Kidney epithelial cell (primary cell): ENCODE measurements around the gene GPX7. TPM values are rescaled to one million over a fixed set of nuclear protein-coding genes. Genes with fewer than 3 reads are reported as not detected.

Source experiments
- DNase-seq: peaks from one replicate; pipeline ENCODE4 v3.0.0-alpha.2; 2010; ENCODE audit warnings: low read depth
- H3K27me3 ChIP-seq: 2 replicates; pipeline ENCODE4 v1.6.0; 2011; ENCODE audit warnings: low read length; ENCODE audit not compliant: control insufficient read depth, insufficient read depth
- H3K36me3 ChIP-seq: 2 replicates; pipeline ENCODE4 v1.5.1; 2011; ENCODE audit warnings: low read length; ENCODE audit not compliant: control insufficient read depth, insufficient read depth
- H3K4me3 ChIP-seq: 2 replicates; pipeline ENCODE4 v1.5.1; 2011; ENCODE audit warnings: low read depth, mild to moderate bottlenecking, control low read depth, low read length
- total RNA-seq: library from RNA; depleted of rRNA; stranded (reverse); fragments of >200 nt; gene quantifications from 2 replicates; pipeline ENCODE4 v1.2.3, GENCODE V29; 2015
- TF ChIP-seq, protein P1 (sequence below): IDR thresholded peaks from 2 replicates; pipeline ENCODE4 v1.5.1; 2011; ENCODE audit warnings: mild to moderate bottlenecking, moderate library complexity, low read length, control low read depth, inconsistent platforms; ENCODE audit not compliant: insufficient read depth, poor library complexity, severe bottlenecking

Gene GPX7
- 33.1 and 52.8 TPM in 2 replicates for total RNA-seq

DNA sequence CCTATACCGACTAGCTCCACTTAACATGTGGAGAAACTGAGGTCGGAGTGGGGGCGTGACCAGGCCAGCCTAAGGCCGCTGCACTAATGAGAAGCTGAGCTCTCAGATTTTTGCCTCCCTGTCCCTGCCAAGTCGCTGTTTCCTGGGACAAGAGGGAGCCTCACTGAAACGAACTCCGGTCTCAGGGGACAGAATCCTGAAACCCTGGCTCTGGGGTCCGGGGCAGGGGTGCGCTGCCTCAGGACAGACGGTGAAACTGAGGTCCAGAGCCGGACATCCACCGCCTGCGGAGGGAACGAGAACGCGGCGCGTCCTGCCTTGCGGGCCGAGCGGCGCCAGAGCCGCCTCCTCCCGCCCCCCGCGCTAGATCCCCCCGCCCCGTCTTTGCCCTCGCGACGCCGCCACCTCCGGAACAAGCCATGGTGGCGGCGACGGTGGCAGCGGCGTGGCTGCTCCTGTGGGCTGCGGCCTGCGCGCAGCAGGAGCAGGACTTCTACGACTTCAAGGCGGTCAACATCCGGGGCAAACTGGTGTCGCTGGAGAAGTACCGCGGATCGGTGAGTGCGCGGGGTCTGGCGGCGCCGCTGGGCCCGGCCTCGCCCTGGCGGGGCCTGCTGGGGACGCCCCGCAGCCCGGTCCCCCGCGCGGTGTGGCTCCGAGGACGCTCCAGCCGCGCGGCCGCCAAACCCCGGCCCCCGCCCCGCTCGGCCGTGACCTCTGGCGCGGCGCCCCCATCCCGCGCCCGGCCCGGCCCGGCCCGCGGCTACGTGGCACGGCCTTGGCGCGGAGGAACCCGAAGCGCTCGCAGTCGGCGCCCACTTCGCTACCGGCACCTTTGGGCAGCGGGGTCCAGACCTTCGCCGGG is at the start of gene GPX7:
TSS of gene GPX7 (plus strand) at position 381 of the 865 bp plus-strand sequence. CDS start at position 420, 39 bp downstream.
- no peaks in the 10 kb centered on the region for H3K27me3 ChIP-seq
- no peaks in the 10 kb centered on the region for H3K36me3 ChIP-seq
- H3K4me3 ChIP-seq, result peak within 1 kb of the TSS; percentile 55
- TF ChIP-seq, protein P1, sequence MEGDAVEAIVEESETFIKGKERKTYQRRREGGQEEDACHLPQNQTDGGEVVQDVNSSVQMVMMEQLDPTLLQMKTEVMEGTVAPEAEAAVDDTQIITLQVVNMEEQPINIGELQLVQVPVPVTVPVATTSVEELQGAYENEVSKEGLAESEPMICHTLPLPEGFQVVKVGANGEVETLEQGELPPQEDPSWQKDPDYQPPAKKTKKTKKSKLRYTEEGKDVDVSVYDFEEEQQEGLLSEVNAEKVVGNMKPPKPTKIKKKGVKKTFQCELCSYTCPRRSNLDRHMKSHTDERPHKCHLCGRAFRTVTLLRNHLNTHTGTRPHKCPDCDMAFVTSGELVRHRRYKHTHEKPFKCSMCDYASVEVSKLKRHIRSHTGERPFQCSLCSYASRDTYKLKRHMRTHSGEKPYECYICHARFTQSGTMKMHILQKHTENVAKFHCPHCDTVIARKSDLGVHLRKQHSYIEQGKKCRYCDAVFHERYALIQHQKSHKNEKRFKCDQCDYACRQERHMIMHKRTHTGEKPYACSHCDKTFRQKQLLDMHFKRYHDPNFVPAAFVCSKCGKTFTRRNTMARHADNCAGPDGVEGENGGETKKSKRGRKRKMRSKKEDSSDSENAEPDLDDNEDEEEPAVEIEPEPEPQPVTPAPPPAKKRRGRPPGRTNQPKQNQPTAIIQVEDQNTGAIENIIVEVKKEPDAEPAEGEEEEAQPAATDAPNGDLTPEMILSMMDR, result no peak
- DNase-seq, result no peak

DNA sequence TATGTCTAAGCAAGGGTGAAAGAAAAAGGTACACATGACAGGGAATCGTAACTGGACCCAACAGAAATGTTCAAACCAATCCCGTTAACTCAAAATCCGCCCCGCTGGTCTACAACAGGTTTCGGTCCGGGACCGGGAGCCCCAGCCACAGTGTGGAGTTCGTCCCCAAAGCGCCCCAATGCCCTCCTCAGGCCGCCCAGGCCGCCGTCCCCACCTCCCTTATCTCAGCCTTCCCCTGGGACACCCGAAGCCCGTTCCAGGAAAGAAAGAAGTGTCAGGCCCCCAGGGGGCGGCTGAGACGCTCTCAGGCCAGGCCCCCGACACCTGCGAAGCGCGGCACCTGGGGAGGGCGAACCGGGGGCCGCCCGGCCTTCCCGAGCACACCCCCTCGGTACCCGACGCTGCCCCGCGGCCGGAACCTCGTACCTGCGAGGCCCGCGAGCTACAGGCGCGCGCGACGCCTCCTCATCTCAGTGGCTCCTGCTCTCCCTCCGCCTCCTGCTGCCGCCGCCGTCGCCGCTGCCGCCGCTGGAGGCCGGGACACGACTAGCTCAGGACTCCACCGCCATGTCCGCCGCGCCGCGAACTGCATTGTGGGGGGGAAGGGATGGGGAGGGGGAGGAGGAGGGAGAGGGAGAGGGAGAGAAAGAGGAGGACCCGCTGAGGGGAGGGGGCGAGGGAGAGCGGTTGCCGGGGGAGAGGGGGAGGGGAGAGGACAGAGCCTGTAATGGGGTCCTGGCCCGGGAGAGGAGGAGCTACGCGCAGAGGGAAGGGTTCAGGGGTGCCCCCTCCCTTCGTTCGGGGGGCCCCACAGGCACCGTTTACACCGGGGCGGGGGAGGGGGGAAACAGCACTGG is 49.4 kb upstream of the GPX7 start, which contains the start of gene TUT4:
TSS of gene TUT4 (minus strand) at position 588 of the 857 bp plus-strand sequence. CDS start 26,812 bp downstream, outside the sequence.
- TF ChIP-seq, protein P1, result no peak
- no peaks in the 10 kb centered on the region for H3K27me3 ChIP-seq
- peak within 1 kb of the TSS; percentile 93 for H3K4me3 ChIP-seq
- no peak for DNase-seq
- H3K36me3 ChIP-seq, result no peaks in the 10 kb centered on the region

- peak; percentile 38 for DNase-seq
- TF ChIP-seq, protein P1, result no peak
- H3K4me3 ChIP-seq, result peak overlapping the region; percentile 93
- H3K36me3 ChIP-seq, result no peaks in the 10 kb centered on the region
- H3K27me3 ChIP-seq, result no peaks in the 10 kb centered on the region
These were observed 48.6 kb upstream of the GPX7 start for GRCh38 chr1:52553362-52554266.

GRCh38 chr1:52554267-52554640 is 47.9 kb upstream of the GPX7 start:
- no peak for DNase-seq
- H3K4me3 ChIP-seq, result peak overlapping the region; percentile 93
- no peaks in the 10 kb centered on the region for H3K27me3 ChIP-seq
- no peaks in the 10 kb centered on the region for H3K36me3 ChIP-seq
- TF ChIP-seq, protein P1, result no peak

GRCh38 chr1:52554756-52555155 is 47.4 kb upstream of the GPX7 start:
- DNase-seq, result no peak
- TF ChIP-seq, protein P1, result no peak
- no peaks in the 10 kb centered on the region for H3K36me3 ChIP-seq
- H3K27me3 ChIP-seq, result no peaks in the 10 kb centered on the region
- H3K4me3 ChIP-seq, result no peak overlapping the region
